Panc1 (cell line): Measurements from ENCODE around the gene MRRF. TPM values are rescaled to one million over a fixed set of nuclear protein-coding genes. Genes with fewer than 3 reads are reported as not detected.

Experiments used
- ATAC-seq: fragments of 200-7000 bp; cut with Tn5 transposase; 2 replicates; pipeline ENCODE4 v1.9.1; 2020; ENCODE audit warnings: mild to moderate bottlenecking, moderate library complexity
- BruUV-seq: library from RNA; stranded (reverse); fragments of 400-500 nt; replicated peaks from 2 replicates; lab custom pipeline; 2021; lab: Mats Ljungman, UMichigan
- CTCF ChIA-PET: fragments of 300-600 bp; sonication (Branson Sonifier 250); formaldehyde crosslinking; loops from one replicate; lab custom pipeline; 2022; ENCODE audit warnings: antibody characterized with exemption; lab: Charles Lee
- POLR2A ChIA-PET: fragments of 300-600 bp; sonication (Branson Sonifier 250); formaldehyde crosslinking; loops from one replicate; lab custom pipeline; 2022; ENCODE audit warnings: antibody characterized with exemption; lab: Charles Lee
- DNase-seq: peaks from one replicate; pipeline ENCODE4 v3.0.0-alpha.2; 2010; ENCODE audit warnings: low read depth, low spot score
- H3K27ac ChIP-seq: 2 replicates; pipeline ENCODE4 v1.5.1; 2011; ENCODE audit warnings: mild to moderate bottlenecking, low read length, inconsistent platforms
- H3K27me3 ChIP-seq: fragments of 200-500 bp; sonication (Bioruptor generic); 2 replicates; pipeline ENCODE4 v1.6.0; 2014; ENCODE audit warnings: low read length, inconsistent platforms; ENCODE audit not compliant: control insufficient read depth, insufficient read depth
- H3K36me3 ChIP-seq: fragments of 200-500 bp; sonication (Bioruptor generic); 2 replicates; pipeline ENCODE4 v1.5.1; 2014; ENCODE audit warnings: inconsistent platforms, mild to moderate bottlenecking, low read length, moderate library complexity; ENCODE audit not compliant: control insufficient read depth, insufficient read depth
- H3K4me1 ChIP-seq: 2 replicates; pipeline ENCODE4 v1.5.1; 2011; ENCODE audit warnings: inconsistent platforms, mild to moderate bottlenecking, low read length, moderate library complexity; ENCODE audit not compliant: control insufficient read depth, insufficient read depth
- H3K4me3 ChIP-seq, 2 experiments: 2 replicates each; pipeline ENCODE4 v1.5.1; 2011 to 2012; ENCODE audit warnings: low read depth in 2 of 2, low read length in 2 of 2, mild to moderate bottlenecking in 2 of 2, inconsistent platforms in 1 of 2, moderate library complexity in 1 of 2
- H3K9me3 ChIP-seq: fragments of 200-500 bp; sonication (Bioruptor generic); 2 replicates; pipeline ENCODE4 v1.5.1; 2014; ENCODE audit warnings: low read depth, mild to moderate bottlenecking, inconsistent platforms, low read length, moderate library complexity; ENCODE audit not compliant: control insufficient read depth, insufficient read depth
- CTCF ChIP-seq: fragments of 450-650 bp; IDR thresholded peaks from 2 replicates; pipeline ENCODE4 v1.5.1; 2017; ENCODE audit warnings: mild to moderate bottlenecking
- POLR2AphosphoS5 ChIP-seq: IDR thresholded peaks from 2 replicates; pipeline ENCODE4 v1.6.1; 2012; ENCODE audit warnings: mild to moderate bottlenecking, low read depth, low read length, moderate library complexity
- REST ChIP-seq, 2 experiments: IDR thresholded peaks; 2 replicates each; pipeline ENCODE4 v1.6.1; 2011 to 2012; ENCODE audit warnings: low read depth in 2 of 2, control low read depth in 1 of 2, low read length in 1 of 2, mild to moderate bottlenecking in 1 of 2, moderate library complexity in 1 of 2; ENCODE audit not compliant: insufficient read depth in 1 of 2
- SIN3A ChIP-seq: IDR thresholded peaks from 2 replicates; pipeline ENCODE4 v1.6.1; 2012; ENCODE audit warnings: low read depth, mild to moderate bottlenecking, low read length, moderate library complexity, borderline replicate concordance; ENCODE audit not compliant: insufficient read depth
- TCF7L2 ChIP-seq: IDR thresholded peaks from 2 replicates; pipeline ENCODE4 v1.6.1; 2011; ENCODE audit warnings: mild to moderate bottlenecking, low read depth, low read length, inconsistent platforms
- in situ Hi-C: cut with HindIII; loops from 2 replicates; pipeline ENCODE4 v1.10.0; 2016; ENCODE audit warnings: low sequenced_read_pairs, low pct_unique_long_range_greater_than_20kb
- intact Hi-C: fragments of 100-400 bp; cut with micrococcal nuclease; formaldehyde crosslinking; loops from one replicate; pipeline ENCODE4 v1.10.0; 2022; ENCODE audit not compliant: unreplicated experiment
- total RNA-seq: library from RNA; stranded (reverse); gene quantifications from one replicate; pipeline ENCODE4 v1.2.1, GENCODE V29; 2021; ENCODE audit not compliant: unreplicated experiment

MRRF gene
- total RNA-seq, 1 experiment from 2014 or later = 28.4 TPM

GRCh38 chr9:122337556-122337929 lies 72.9 kb downstream of the MRRF start:
- no peak for ATAC-seq
- DNase-seq = no peak
- TF ChIP-seq CTCF (no peak), POLR2AphosphoS5 (no peak), REST (IDR thresholded peaks at IDR 0.05; ENCODE audit: insufficient read depth in 1 of 2, low read depth in 2 of 2, low read length in 1 of 2) (no peak), SIN3A (no peak), TCF7L2 (no peak)
- ChIA-PET CTCF (no interaction called here), POLR2A (no interaction called here)
- Histone ChIP-seq H3K27ac (no peak overlapping the region), H3K27me3 (no peaks in the 10 kb centered on the region), H3K36me3 (no peaks in the 10 kb centered on the region), H3K4me1 (no peaks in the 10 kb centered on the region), H3K9me3 (no peaks in the 10 kb centered on the region), H3K4me3 (no peak overlapping the region)
- intact Hi-C loops = no loop called here
- BruUV-seq = no TSS peak
- in situ Hi-C loops = no loop called here

- Histone ChIP-seq H3K36me3 (no peaks in the 10 kb centered on the region), H3K9me3 (no peaks in the 10 kb centered on the region), H3K4me1 (no peaks in the 10 kb centered on the region), H3K27me3 (no peaks in the 10 kb centered on the region), H3K27ac (no peak overlapping the region), H3K4me3 (no peak overlapping the region)
- in situ Hi-C loops (no loop called here), intact Hi-C loops (no loop called here)
- POLR2A ChIA-PET = no interaction called here
- TF ChIP-seq CTCF (no peak), TCF7L2 (no peak), REST (IDR thresholded peaks at IDR 0.05; ENCODE audit: insufficient read depth in 1 of 2, low read depth in 2 of 2, low read length in 1 of 2) (no peak), SIN3A (no peak), POLR2AphosphoS5 (no peak)
- BruUV-seq = no TSS peak
- ATAC-seq (no peak), DNase-seq (no peak)
- CTCF ChIA-PET = no interaction called here
These were observed 73.9 kb downstream of the MRRF start for GRCh38 chr9:122338536-122338935.
